CD14-positive monocyte (primary cell): ENCODE measurements around the gene SLC16A7. TPM values are rescaled to one million over a fixed set of nuclear protein-coding genes. Genes with fewer than 3 reads are reported as not detected.

Source experiments
- DNase-seq, 3 donors: peaks; one replicate each; pipeline ENCODE4 v3.0.0-alpha.2; 2011 to 2022
- H2AFZ ChIP-seq: 2 replicates; pipeline ENCODE4 v1.6.0; 2012; ENCODE audit warnings: mild to moderate bottlenecking, low read depth, low read length, inconsistent platforms; ENCODE audit not compliant: insufficient read depth, poor library complexity, severe bottlenecking
- H3K27ac ChIP-seq, 2 donors: 1 replicate in 1 of 2; 2 replicates in 1 of 2; pipeline ENCODE4 v1.5.1; 2012 to 2013; ENCODE audit warnings: low read length in 2 of 2, control low read depth in 1 of 2, inconsistent platforms in 1 of 2, low read depth in 1 of 2, mild to moderate bottlenecking in 1 of 2
- H3K27me3 ChIP-seq, 2 donors: one replicate each; pipeline versions ENCODE4 v1.6.0 to v1.6.1; 2011 to 2013; ENCODE audit warnings: low read length in 2 of 2; ENCODE audit not compliant: control insufficient read depth in 2 of 2, insufficient read depth in 2 of 2
- H3K36me3 ChIP-seq, 2 donors: replicated peaks in 1 of 2; 1 replicate in 1 of 2; 2 replicates in 1 of 2; pipeline versions ENCODE4 v1.5.1 to v1.6.1; 2012 to 2013; ENCODE audit warnings: low read length in 2 of 2, control low read depth in 1 of 2, inconsistent platforms in 1 of 2, mild to moderate bottlenecking in 1 of 2; ENCODE audit not compliant: insufficient read depth in 2 of 2, control insufficient read depth in 1 of 2
- H3K4me1 ChIP-seq, 2 donors: 1 replicate in 1 of 2; 2 replicates in 1 of 2; pipeline versions ENCODE4 v1.5.1 to v1.6.1; 2012 to 2013; ENCODE audit warnings: low read length in 2 of 2, control low read depth in 1 of 2, inconsistent platforms in 1 of 2, mild to moderate bottlenecking in 1 of 2, moderate library complexity in 1 of 2; ENCODE audit not compliant: insufficient read depth in 2 of 2, control insufficient read depth in 1 of 2
- H3K4me2 ChIP-seq: replicated peaks from 2 replicates; pipeline ENCODE3; 2012; ENCODE audit warnings: low read length, moderate library complexity, mild to moderate bottlenecking; ENCODE audit not compliant: poor library complexity, severe bottlenecking; ENCODE audit errors: extremely low read depth
- H3K4me3 ChIP-seq, 3 experiments: fragments of 200-600 bp in 1 of 3; sonication (generic) in 1 of 3; replicated peaks in 1 of 3; 1 replicate in 2 of 3; 2 replicates in 1 of 3; pipeline ENCODE4 v1.5.1; 2011 to 2013; ENCODE audit warnings: low read length in 3 of 3, mild to moderate bottlenecking in 3 of 3, control low read depth in 2 of 3, low read depth in 2 of 3, inconsistent platforms in 1 of 3, moderate library complexity in 1 of 3
- H3K79me2 ChIP-seq: 2 replicates; pipeline ENCODE4 v1.6.0; 2012; ENCODE audit warnings: mild to moderate bottlenecking, control low read depth, inconsistent platforms, low read length, moderate library complexity; ENCODE audit not compliant: insufficient read depth
- H3K9ac ChIP-seq: 2 replicates; pipeline ENCODE4 v1.6.0; 2017; ENCODE audit warnings: low read length, mild to moderate bottlenecking; ENCODE audit not compliant: insufficient read depth, poor library complexity, severe bottlenecking
- H3K9me3 ChIP-seq, 2 donors: replicated peaks in 1 of 2; 1 replicate in 1 of 2; 2 replicates in 1 of 2; pipeline versions ENCODE4 v1.5.1 to v1.6.1; 2012 to 2013; ENCODE audit warnings: low read length in 2 of 2, control low read depth in 1 of 2; ENCODE audit not compliant: control insufficient read depth in 1 of 2, insufficient read depth in 1 of 2
- H4K20me1 ChIP-seq: 2 replicates; pipeline ENCODE4 v1.6.0; 2012; ENCODE audit warnings: mild to moderate bottlenecking, low read length, control low read depth, moderate library complexity; ENCODE audit not compliant: insufficient read depth
- H3K27ac Mint-ChIP-seq, 7 donors: one replicate each; pipeline ENCODE4 v1.8.0; 2020; ENCODE audit warnings: mild to moderate bottlenecking in 7 of 7, mixed read lengths in 7 of 7, moderate library complexity in 6 of 7, inconsistent platforms in 2 of 7
- H3K27me3 Mint-ChIP-seq, 3 donors: one replicate each; pipeline ENCODE4 v1.8.0; 2021 to 2022; ENCODE audit warnings: low read depth in 3 of 3, mild to moderate bottlenecking in 3 of 3, mixed read lengths in 3 of 3, moderate library complexity in 3 of 3, inconsistent platforms in 1 of 3
- H3K36me3 Mint-ChIP-seq, 2 donors: one replicate each; pipeline ENCODE4 v1.8.0; 2020; ENCODE audit warnings: mixed read lengths in 2 of 2, inconsistent platforms in 1 of 2, mild to moderate bottlenecking in 1 of 2
- H3K4me1 Mint-ChIP-seq: one replicate; pipeline ENCODE4 v1.8.0; 2020; ENCODE audit warnings: mild to moderate bottlenecking, mixed read lengths
- H3K4me3 Mint-ChIP-seq, 2 donors: one replicate each; pipeline ENCODE4 v1.8.0; 2020; ENCODE audit warnings: mild to moderate bottlenecking in 2 of 2, mixed read lengths in 2 of 2, moderate library complexity in 1 of 2
- H3K9me3 Mint-ChIP-seq, 7 donors: one replicate each; pipeline ENCODE4 v1.8.0; 2020 to 2022; ENCODE audit warnings: mixed read lengths in 7 of 7, mild to moderate bottlenecking in 6 of 7, moderate library complexity in 6 of 7, inconsistent platforms in 2 of 7
- WGBS: methylation state at CpG from one replicate; pipeline ENCODE4 v1.1.5; 2013; ENCODE audit warnings: missing lambda C conversion rate; ENCODE audit not compliant: insufficient coverage; 5-methylcytosine and 5-hydroxymethylcytosine counted together
- intact Hi-C, 2 donors: fragments of 100-400 bp; cut with micrococcal nuclease; formaldehyde crosslinking; loops; one replicate each; pipeline versions ENCODE4 v1.15.0 to v1.15.1; 2023
- polyA plus RNA-seq, 3 donors: library from polyadenylated mRNA; depleted of rRNA in 1 of 3; unstranded in 2 of 3; stranded (reverse) in 1 of 3; fragments of 300-500 nt in 2 of 3; fragments of >200 nt in 1 of 3; fragmentation: Illumina TruSeq in 2 of 3; gene quantifications; 1 replicate in 2 of 3; 2 replicates in 1 of 3; pipeline ENCODE4 v1.2.3, GENCODE V29; 2012 to 2021
- TF ChIP-seq, protein P1 (sequence below): fragments of 200-600 bp; IDR thresholded peaks from one replicate; pipeline ENCODE4 v1.8.0; 2022; ENCODE audit warnings: antibody characterized with exemption, mild to moderate bottlenecking

Gene SLC16A7
- polyA plus RNA-seq, 3 donors, result 6.9 to 16.9 (median 11.8) TPM

DNA sequence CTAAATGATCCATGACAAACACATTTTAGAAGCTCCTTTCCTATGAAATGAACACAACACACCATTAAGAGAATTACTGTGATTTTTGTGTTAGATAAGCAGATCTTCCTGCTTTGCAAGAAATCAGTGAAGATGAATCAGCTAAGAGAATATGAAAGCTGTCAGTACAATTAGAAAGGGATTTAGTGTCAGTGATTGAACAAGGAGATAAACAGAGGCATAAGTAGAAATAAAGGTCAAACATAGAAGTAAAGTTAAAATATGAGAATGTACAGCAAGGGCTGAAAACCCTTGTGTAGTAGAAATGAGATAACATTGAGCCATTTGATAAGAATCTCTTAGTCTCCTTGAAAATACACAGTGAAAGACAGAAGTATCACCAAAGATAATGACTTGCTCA lies 21.4 kb upstream of the SLC16A7 start:
- TF ChIP-seq, protein P1, sequence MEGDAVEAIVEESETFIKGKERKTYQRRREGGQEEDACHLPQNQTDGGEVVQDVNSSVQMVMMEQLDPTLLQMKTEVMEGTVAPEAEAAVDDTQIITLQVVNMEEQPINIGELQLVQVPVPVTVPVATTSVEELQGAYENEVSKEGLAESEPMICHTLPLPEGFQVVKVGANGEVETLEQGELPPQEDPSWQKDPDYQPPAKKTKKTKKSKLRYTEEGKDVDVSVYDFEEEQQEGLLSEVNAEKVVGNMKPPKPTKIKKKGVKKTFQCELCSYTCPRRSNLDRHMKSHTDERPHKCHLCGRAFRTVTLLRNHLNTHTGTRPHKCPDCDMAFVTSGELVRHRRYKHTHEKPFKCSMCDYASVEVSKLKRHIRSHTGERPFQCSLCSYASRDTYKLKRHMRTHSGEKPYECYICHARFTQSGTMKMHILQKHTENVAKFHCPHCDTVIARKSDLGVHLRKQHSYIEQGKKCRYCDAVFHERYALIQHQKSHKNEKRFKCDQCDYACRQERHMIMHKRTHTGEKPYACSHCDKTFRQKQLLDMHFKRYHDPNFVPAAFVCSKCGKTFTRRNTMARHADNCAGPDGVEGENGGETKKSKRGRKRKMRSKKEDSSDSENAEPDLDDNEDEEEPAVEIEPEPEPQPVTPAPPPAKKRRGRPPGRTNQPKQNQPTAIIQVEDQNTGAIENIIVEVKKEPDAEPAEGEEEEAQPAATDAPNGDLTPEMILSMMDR, result no peak
- Mint-ChIP-seq H3K36me3 (no peaks in the 10 kb centered on the region), H3K27me3 (peaks cover 0 to 2% (median 0%) of the 10 kb centered on the region in 3 donors), H3K4me1 (peaks cover 14% of the 10 kb centered on the region), H3K27ac (no peak overlapping the region), H3K4me3 (no peak overlapping the region), H3K9me3 (peaks cover 0 to 10% (median 3%) of the 10 kb centered on the region in 7 donors)
- Histone ChIP-seq H3K4me2 (no peak overlapping the region), H3K4me3 (no peak overlapping the region), H3K79me2 (no peaks in the 10 kb centered on the region), H2AFZ (no peak overlapping the region), H3K9me3 (no peaks in the 10 kb centered on the region), H3K36me3 (no peaks in the 10 kb centered on the region), H3K27me3 (no peaks in the 10 kb centered on the region), H4K20me1 (no peaks in the 10 kb centered on the region), H3K9ac (no peak overlapping the region), H3K4me1 (peaks cover 5 to 7% of the 10 kb centered on the region in 2 donors), H3K27ac (no peak overlapping the region)
- no peak for DNase-seq
- intact Hi-C loops, result no loop called here

GRCh38 chr12:59575826-59576225 lies 20.0 kb upstream of the SLC16A7 start:
- Mint-ChIP-seq H3K27ac (peak overlapping the region in 1 of 7 donors; percentile 2), H3K9me3 (peaks cover 0 to 7% (median 3%) of the 10 kb centered on the region in 7 donors), H3K4me1 (peaks cover 17% of the 10 kb centered on the region), H3K4me3 (no peak overlapping the region), H3K36me3 (no peaks in the 10 kb centered on the region), H3K27me3 (peaks cover 0 to 2% (median 0%) of the 10 kb centered on the region in 3 donors)
- intact Hi-C loops, result no loop called here
- Histone ChIP-seq H4K20me1 (no peaks in the 10 kb centered on the region), H3K4me1 (peaks cover 7 to 8% of the 10 kb centered on the region in 2 donors), H3K4me3 (no peak overlapping the region), H3K27ac (no peak overlapping the region), H2AFZ (no peak overlapping the region), H3K4me2 (no peak overlapping the region), H3K9ac (no peak overlapping the region), H3K9me3 (no peaks in the 10 kb centered on the region), H3K79me2 (no peaks in the 10 kb centered on the region), H3K36me3 (no peaks in the 10 kb centered on the region), H3K27me3 (no peaks in the 10 kb centered on the region)
- WGBS, result no CpG with 5 or more reads among the region's 2 CpGs
- no peak for DNase-seq
- TF ChIP-seq, protein P1, result no peak
